Endothelial cell of umbilical vein (primary cell): Measurements from ENCODE around the gene PHYH. TPM values are rescaled to one million over a fixed set of nuclear protein-coding genes. Genes with fewer than 3 reads are reported as not detected.

Experiments
- BruUV-seq: library from RNA; stranded (reverse); fragments of 400-500 nt; replicated peaks from 2 replicates; lab custom pipeline; 2021; lab: Mats Ljungman, UMichigan
- CTCF ChIA-PET: fragments of 300-600, 350-600 bp; sonication (Branson Sonifier 250); formaldehyde crosslinking; loops from one replicate; lab custom pipeline; 2021; ENCODE audit warnings: antibody characterized with exemption, inconsistent platforms; lab: Charles Lee
- POLR2A ChIA-PET: fragments of 300-600, 350-600 bp; sonication (Branson Sonifier 250); formaldehyde crosslinking; loops from one replicate; lab custom pipeline; 2021; ENCODE audit warnings: antibody characterized with exemption, inconsistent platforms; lab: Charles Lee
- DNase-seq: peaks from one replicate; pipeline ENCODE4 v3.0.0-alpha.2; 2011; ENCODE audit warnings: low read depth, low spot score
- FAIRE-seq: peaks from 2 replicates; lab custom pipeline; 2011; peaks lifted over from hg19 to GRCh38; lab: Jason Lieb, UNC
- H2AFZ ChIP-seq: 2 replicates; pipeline ENCODE4 v1.6.0; 2012; ENCODE audit warnings: low read depth, low read length, control low read depth, inconsistent platforms
- H3K27ac ChIP-seq: 2 replicates; pipeline ENCODE4 v1.5.1; 2011; ENCODE audit warnings: low read depth, mild to moderate bottlenecking, control low read depth, low read length, moderate library complexity; ENCODE audit not compliant: insufficient read depth
- H3K27me3 ChIP-seq, 2 experiments: 2 replicates each; pipeline versions ENCODE4 v1.6.0 to v1.6.1; 2011; ENCODE audit warnings: low read length in 2 of 2, mixed read lengths in 1 of 2; ENCODE audit not compliant: control insufficient read depth in 2 of 2, insufficient read depth in 2 of 2
- H3K36me3 ChIP-seq, 2 experiments: 2 replicates in 1 of 2; 3 replicates in 1 of 2; pipeline ENCODE4 v1.5.1; 2011; ENCODE audit warnings: low read length in 2 of 2, mild to moderate bottlenecking in 1 of 2, moderate library complexity in 1 of 2; ENCODE audit not compliant: control insufficient read depth in 2 of 2, insufficient read depth in 2 of 2; ENCODE audit errors: extremely low read depth in 1 of 2
- H3K4me1 ChIP-seq: 3 replicates; pipeline ENCODE4 v1.5.1; 2011; ENCODE audit warnings: mild to moderate bottlenecking, low read length; ENCODE audit not compliant: control insufficient read depth, insufficient read depth; ENCODE audit errors: extremely low read depth
- H3K4me2 ChIP-seq: 2 replicates; pipeline ENCODE4 v1.6.1; 2011; ENCODE audit warnings: low read length, control low read depth, mixed read lengths; ENCODE audit not compliant: insufficient read depth
- H3K4me3 ChIP-seq, 3 experiments: fragments of 200-600 bp in 1 of 3; sonication (generic), shearing (Covaris generic) in 1 of 3; replicated peaks in 1 of 3; 2 replicates each; pipeline ENCODE4 v1.5.1; 2011 to 2016; ENCODE audit warnings: control low read depth in 3 of 3, low read length in 3 of 3, mild to moderate bottlenecking in 2 of 3, inconsistent platforms in 1 of 3, low read depth in 1 of 3, moderate library complexity in 1 of 3; ENCODE audit not compliant: insufficient read depth in 1 of 3
- H3K79me2 ChIP-seq: 2 replicates; pipeline ENCODE4 v1.6.0; 2012; ENCODE audit warnings: low read length, inconsistent platforms; ENCODE audit not compliant: control insufficient read depth, insufficient read depth
- H3K9ac ChIP-seq: replicated peaks from 2 replicates; pipeline ENCODE3; 2011; ENCODE audit warnings: low read length, control low read depth; ENCODE audit not compliant: insufficient read depth; ENCODE audit errors: extremely low read depth
- H3K9me1 ChIP-seq: replicated peaks from 3 replicates; pipeline ENCODE4 v1.6.0; 2011; ENCODE audit warnings: mild to moderate bottlenecking, low read length; ENCODE audit not compliant: control insufficient read depth, insufficient read depth; ENCODE audit errors: extremely low read depth
- H3K9me3 ChIP-seq: replicated peaks from 2 replicates; pipeline ENCODE4 v1.5.1; 2012; ENCODE audit warnings: low read length, inconsistent platforms; ENCODE audit not compliant: control insufficient read depth, insufficient read depth
- H4K20me1 ChIP-seq: replicated peaks from 2 replicates; pipeline ENCODE3; 2011; ENCODE audit warnings: mild to moderate bottlenecking, low read length; ENCODE audit not compliant: control insufficient read depth, insufficient read depth; ENCODE audit errors: extremely low read depth
- EZH2 ChIP-seq: IDR thresholded peaks from 2 replicates; pipeline ENCODE4 v1.6.1; 2012; ENCODE audit warnings: borderline replicate concordance, low read depth, mild to moderate bottlenecking, moderate library complexity, low read length, inconsistent platforms; ENCODE audit not compliant: severe bottlenecking
- FOS ChIP-seq: IDR thresholded peaks from 2 replicates; pipeline ENCODE4 v1.6.1; 2011; ENCODE audit warnings: mild to moderate bottlenecking, low read length, moderate library complexity, borderline replicate concordance; ENCODE audit not compliant: insufficient read depth
- GATA2 ChIP-seq: IDR thresholded peaks from 2 replicates; pipeline ENCODE4 v1.7.0; 2011; ENCODE audit warnings: low read depth, mild to moderate bottlenecking, moderate library complexity, mixed read lengths, low read length; ENCODE audit not compliant: insufficient read length, insufficient read depth
- JUN ChIP-seq: IDR thresholded peaks from 2 replicates; pipeline ENCODE4 v1.6.1; 2011; ENCODE audit warnings: borderline replicate concordance, low read depth; ENCODE audit not compliant: insufficient read length, insufficient read depth
- MYC ChIP-seq: IDR thresholded peaks from one replicate; pipeline ENCODE4 v1.6.1; 2011; ENCODE audit warnings: mild to moderate bottlenecking, low read depth, low read length
- dilution Hi-C: fragments of 300-500 bp; cut with MboI; formaldehyde crosslinking; loops from one replicate; pipeline ENCODE4 v1.15.0; 2019; ENCODE audit warnings: low sequenced_read_pairs; ENCODE audit not compliant: extremely low pct_ligation_motif_present
- intact Hi-C: fragments of 100-400 bp; cut with micrococcal nuclease; formaldehyde crosslinking; loops from one replicate; pipeline ENCODE4 v1.10.0; 2022
- polyA plus RNA-seq, 4 experiments: library from polyadenylated mRNA; depleted of rRNA in 3 of 4; stranded (reverse) in 3 of 4; unstranded in 1 of 4; fragments of >200 nt; gene quantifications; 2 replicates each; pipeline versions ENCODE4 v1.2.1 to v1.2.3, GENCODE V29; 2011 to 2012; ENCODE audit warnings: missing spikeins in 1 of 4
- total RNA-seq: library from RNA; stranded (reverse); gene quantifications from 2 replicates; pipeline ENCODE4 v1.2.3, GENCODE V29; 2021
- TF ChIP-seq, protein P1 (sequence below), 2 donors: IDR thresholded peaks; 1 replicate in 1 of 2; 2 replicates in 1 of 2; pipeline ENCODE4 v1.5.1; 2011; ENCODE audit warnings: low read length in 2 of 2, mild to moderate bottlenecking in 2 of 2, moderate library complexity in 2 of 2, control low read depth in 1 of 2, inconsistent platforms in 1 of 2, low read depth in 1 of 2; ENCODE audit not compliant: insufficient read depth in 1 of 2; ENCODE audit errors: extremely low read depth in 1 of 2

Gene PHYH
- total and polyA plus RNA-seq, 2 donors (not counting 3 experiments of a cell fraction or from before 2014, with no cell fraction given): 4.7 to 9.4 TPM

DNA sequence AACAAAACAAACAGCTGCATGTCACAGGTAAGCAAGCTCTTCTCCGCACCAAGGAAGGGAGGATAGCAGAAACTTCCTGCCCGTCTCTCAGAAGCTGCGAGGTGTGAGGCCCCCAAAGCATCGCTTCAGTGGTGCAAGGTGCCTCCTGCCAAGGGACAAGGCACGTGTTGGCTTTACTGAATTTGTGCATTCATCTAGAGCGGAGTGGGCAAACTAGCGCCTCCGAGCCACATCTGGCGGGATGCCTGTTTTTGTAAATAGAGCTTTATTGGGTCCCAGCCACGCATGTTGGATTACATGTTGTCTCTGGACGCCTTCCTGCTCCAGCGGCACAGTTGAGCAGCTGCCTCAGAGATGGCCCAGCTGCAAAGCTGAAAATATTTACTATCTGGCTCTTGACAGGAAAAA, 27.7 kb downstream of the PHYH start:
- Histone ChIP-seq H2AFZ (no peak overlapping the region), H4K20me1 (no peaks in the 10 kb centered on the region), H3K9me1 (no peaks in the 10 kb centered on the region), H3K79me2 (no peaks in the 10 kb centered on the region), H3K27me3 (no peaks in the 10 kb centered on the region), H3K27ac (no peak overlapping the region), H3K9ac (no peak overlapping the region), H3K4me3 (no peak overlapping the region), H3K36me3 (no peaks in the 10 kb centered on the region), H3K9me3 (no peaks in the 10 kb centered on the region), H3K4me2 (no peak overlapping the region), H3K4me1 (no peaks in the 10 kb centered on the region)
- TF ChIP-seq JUN: no peak
- no peak for TF ChIP-seq MYC
- TF ChIP-seq FOS: no peak
- POLR2A ChIA-PET: no interaction called here
- DNase-seq (no peak), FAIRE-seq (no peak)
- intact Hi-C loops (no loop called here), dilution Hi-C loops (no loop called here)
- CTCF ChIA-PET: interaction anchor here (0.8 to 3.7 kb wide), 6 partner anchors 9 to 264 kb away, joined by 3 to 26 read pairs (median 3); partner anchors contain the start of gene PHYH
- no TSS peak for BruUV-seq

DNA sequence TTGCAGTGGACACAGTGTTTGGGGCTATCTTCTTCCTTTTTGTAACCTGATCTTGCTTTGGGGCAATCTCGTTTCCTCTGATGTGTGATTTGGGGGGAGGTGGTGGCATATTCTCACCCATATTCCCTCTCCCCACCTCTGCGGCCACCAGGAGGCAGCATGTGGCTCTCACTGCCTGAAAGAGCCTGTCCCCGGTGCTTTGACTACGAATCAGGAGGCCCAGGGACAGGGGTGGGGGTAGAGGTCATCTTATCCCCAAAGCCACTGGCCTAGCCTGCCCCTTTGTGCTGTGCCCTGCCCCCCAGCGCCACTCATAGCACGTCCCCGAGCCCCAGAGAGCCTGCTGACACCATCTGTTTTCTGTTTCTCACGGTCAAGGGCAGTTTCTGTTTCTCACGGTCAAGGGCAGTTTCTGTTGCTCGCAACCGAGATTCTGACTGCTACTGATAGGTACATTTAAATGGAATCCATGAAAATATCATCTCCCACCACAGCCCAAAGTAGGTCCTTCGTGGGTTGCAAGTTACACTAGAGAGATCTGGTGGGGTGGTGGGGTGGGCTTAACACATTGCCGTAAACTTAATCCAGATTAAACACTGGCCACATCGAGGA, 28.2 kb downstream of the PHYH start:
- dilution Hi-C loops: no loop called here
- H3K4me3 ChIP-seq: no peak overlapping the region
- no peaks in the 10 kb centered on the region for H3K27me3 ChIP-seq
- H4K20me1 ChIP-seq: no peaks in the 10 kb centered on the region
- H3K9ac ChIP-seq: no peak overlapping the region
- H2AFZ ChIP-seq: peak overlapping the region; percentile 30
- ChIA-PET CTCF (interaction anchor here (0.8 to 3.7 kb wide), 5 partner anchors 26 to 265 kb away, joined by 3 to 26 read pairs (median 3); partner anchors contain the start of gene PHYH), POLR2A (no interaction called here)
- TF ChIP-seq EZH2: no peak
- TF ChIP-seq, protein P1, sequence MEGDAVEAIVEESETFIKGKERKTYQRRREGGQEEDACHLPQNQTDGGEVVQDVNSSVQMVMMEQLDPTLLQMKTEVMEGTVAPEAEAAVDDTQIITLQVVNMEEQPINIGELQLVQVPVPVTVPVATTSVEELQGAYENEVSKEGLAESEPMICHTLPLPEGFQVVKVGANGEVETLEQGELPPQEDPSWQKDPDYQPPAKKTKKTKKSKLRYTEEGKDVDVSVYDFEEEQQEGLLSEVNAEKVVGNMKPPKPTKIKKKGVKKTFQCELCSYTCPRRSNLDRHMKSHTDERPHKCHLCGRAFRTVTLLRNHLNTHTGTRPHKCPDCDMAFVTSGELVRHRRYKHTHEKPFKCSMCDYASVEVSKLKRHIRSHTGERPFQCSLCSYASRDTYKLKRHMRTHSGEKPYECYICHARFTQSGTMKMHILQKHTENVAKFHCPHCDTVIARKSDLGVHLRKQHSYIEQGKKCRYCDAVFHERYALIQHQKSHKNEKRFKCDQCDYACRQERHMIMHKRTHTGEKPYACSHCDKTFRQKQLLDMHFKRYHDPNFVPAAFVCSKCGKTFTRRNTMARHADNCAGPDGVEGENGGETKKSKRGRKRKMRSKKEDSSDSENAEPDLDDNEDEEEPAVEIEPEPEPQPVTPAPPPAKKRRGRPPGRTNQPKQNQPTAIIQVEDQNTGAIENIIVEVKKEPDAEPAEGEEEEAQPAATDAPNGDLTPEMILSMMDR (IDR thresholded peaks at IDR 0.05; ENCODE audit: extremely low read depth in 1 of 2, insufficient read depth in 1 of 2, low read depth in 1 of 2, low read length in 2 of 2): peak; percentile 46 to 61
- TF ChIP-seq GATA2: no peak
- FAIRE-seq (no peak), DNase-seq (peak; percentile 14)
- H3K4me1 ChIP-seq: no peaks in the 10 kb centered on the region
- H3K4me2 ChIP-seq: no peak overlapping the region
- no peak overlapping the region for H3K27ac ChIP-seq
- no TSS peak for BruUV-seq
- H3K9me3 ChIP-seq: no peaks in the 10 kb centered on the region
- no peaks in the 10 kb centered on the region for H3K36me3 ChIP-seq
- no peaks in the 10 kb centered on the region for H3K9me1 ChIP-seq
- intact Hi-C loops: loop anchor here (1.0 kb wide), 1 partner anchor 31 kb away; no protein-coding TSS in a partner anchor
- no peaks in the 10 kb centered on the region for H3K79me2 ChIP-seq
